HG02642 (cell line): ENCODE measurements around the gene PRKAA1.
"Not testable (repeated sequence)": the region's sequence is repeated elsewhere in the genome, so short reads cannot be mapped to it uniquely, and the experiment has no call there.

Experiments
- ATAC-seq: cut with Tn5 transposase; IDR thresholded peaks from one replicate; pipeline ENCODE4 v1.9.1; 2021; ENCODE audit warnings: mild to moderate bottlenecking; ENCODE audit not compliant: unreplicated experiment, poor library complexity

PRKAA1 gene

DNA sequence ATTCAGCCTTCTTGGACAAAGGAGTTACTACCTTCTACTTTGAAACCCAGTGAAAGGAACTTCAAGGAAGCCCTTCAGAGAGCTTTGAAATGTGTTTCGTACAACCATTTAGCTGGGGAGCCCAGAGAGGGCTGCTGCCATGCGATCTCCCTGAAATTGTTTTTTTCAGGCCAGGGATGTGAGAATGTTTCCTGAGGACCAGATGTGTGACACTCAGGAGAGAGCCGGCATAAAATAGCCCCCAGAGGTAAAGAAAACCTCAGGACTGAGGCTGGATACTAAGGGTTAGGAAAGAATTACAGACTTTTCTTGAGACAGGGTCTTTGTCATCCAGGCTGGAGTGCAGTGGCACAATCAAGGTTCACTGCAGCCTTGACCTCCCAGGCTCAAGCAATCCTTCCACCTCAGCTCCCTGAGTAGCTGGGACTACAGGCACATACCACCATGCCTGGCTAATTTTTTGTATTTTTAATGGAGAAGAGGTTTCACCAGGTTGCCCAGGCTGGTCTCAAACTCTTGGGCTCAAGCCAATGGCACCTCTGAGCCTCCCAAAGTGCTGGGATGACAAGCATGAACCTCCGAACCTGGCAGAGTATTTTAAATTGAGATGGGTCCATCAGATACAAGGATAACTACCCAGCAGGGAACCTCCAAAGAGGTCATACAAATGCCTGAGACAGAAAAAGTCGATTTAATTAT is 28.5 kb upstream of the PRKAA1 start:
- no peak for ATAC-seq

GRCh38 chr5:40825461-40826043 is 27.4 kb upstream of the PRKAA1 start:
- ATAC-seq: not testable (repeated sequence)

DNA sequence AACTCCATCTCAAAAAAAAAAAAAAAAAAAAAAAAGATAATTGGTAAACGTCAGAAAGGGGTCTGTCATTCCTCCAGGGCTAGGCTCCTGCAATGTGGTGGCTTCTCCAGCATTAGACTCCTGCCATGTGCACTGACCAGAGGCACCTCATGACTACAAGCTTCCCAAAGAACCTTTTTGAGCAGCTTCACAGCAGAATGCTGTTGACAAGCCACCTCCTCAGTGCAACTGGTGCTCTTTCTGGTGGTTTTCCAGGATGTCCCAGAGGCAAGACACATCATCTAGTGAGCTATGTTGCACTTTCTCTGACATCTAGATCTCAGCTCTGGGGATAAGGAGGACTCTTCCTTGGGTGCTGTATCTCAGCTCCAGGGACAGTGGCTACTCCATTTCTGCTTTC is 25.3 kb upstream of the PRKAA1 start:
- ATAC-seq: no peak

GRCh38 chr5:40813698-40814281 is 15.6 kb upstream of the PRKAA1 start:
- peak; percentile 50 for ATAC-seq

DNA sequence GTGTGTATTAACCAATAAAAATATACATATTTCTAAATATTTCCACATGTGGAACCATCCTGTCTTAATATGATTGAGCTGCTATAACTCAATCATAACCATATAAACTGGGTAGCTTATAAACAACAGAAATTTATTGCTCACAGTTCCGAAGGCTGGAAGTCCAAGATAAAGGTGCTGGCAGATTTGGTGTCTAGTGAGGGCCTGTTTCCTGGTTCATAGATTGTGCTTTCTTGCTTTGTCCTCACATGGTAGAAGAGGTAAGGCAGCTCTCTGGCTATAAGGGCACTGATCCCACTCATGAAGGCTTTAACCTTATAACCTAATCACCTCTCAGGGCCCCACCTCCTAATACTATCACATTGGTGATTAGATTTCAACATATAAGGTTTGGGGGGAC is 14.0 kb upstream of the PRKAA1 start:
- ATAC-seq: no peak

DNA sequence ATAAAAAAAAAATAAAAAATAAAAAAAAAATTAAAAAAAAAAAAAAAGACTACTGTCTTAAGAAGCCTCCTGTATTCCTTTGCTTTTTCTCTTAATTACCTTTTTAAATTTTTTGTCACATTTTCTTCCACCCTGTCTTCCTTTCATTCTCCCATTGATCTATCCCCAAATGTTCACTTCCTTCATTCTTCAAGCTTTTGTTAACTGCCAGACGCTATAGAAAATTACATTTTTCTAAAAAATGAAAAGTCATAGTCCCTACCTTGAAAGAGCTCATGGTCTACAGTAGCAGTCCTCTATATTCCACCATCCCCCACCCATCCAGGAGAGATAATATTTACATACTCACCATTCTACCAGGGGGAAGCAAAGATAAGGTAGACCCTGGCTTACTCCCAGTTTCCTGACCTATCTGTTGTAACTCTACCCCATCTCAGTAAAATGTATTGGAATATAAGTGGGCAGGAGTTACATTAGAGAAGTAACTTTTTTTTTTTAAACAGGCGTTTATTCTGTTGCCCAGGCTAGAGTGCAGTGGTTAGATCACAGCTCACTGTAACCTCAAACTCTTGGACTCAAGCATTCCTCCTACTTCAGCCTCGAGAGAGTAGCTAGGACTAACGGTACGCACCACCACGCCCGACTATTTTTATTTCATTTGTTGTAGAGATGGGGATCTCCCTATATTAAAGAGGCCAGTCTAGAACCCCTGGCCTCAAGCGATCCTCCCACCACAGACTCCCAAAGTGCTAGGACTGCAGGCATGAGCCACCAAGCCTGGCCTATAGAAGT is 3.8 kb upstream of the PRKAA1 start:
- no peak for ATAC-seq

DNA sequence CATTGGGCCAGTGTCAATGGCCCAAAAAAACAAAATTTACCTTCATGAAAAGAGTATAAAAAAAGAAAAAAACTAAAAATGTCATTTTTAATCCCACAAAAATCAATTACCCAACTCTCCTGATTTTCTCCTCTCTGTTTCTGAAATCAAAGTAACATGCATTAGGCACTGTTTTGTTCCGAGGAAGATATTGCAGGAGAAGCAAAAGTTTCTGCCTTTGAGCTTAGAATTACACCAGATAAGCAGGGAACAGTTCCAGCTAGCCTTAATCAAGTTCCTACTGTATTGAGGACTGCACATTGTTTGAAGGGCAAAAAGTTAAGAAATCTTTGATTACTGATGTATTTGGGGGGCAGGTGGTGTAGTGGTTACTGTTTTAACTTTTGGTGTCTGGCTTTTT is 1.1 kb upstream of the PRKAA1 start:
- no peak for ATAC-seq

GRCh38 chr5:40798801-40799210 is 632 bp upstream of the PRKAA1 start:
- no peak for ATAC-seq

GRCh38 chr5:40797273-40798011 is 732 bp downstream of the PRKAA1 start:
- peak; percentile 54 for ATAC-seq

GRCh38 chr5:40796487-40796889 is 1.7 kb downstream of the PRKAA1 start:
- ATAC-seq: no peak

DNA sequence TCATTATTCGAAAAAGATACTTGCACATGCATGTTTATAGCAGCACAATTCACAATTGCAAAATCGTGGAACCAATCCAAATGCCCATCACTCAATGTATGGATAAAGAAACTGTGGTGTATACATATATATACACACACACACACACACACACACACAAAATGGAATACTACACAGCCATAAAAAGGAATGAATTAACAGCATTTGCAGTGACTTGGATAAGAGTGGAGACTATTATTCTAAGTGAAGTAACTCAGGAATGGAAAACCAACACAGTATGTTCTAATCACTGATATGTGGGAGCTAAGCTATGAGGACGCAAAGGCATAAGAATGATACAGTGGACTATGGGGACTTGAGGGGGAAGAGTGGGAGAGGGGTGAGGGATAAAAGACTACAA is 3.3 kb downstream of the PRKAA1 start:
- not testable (repeated sequence) for ATAC-seq

DNA sequence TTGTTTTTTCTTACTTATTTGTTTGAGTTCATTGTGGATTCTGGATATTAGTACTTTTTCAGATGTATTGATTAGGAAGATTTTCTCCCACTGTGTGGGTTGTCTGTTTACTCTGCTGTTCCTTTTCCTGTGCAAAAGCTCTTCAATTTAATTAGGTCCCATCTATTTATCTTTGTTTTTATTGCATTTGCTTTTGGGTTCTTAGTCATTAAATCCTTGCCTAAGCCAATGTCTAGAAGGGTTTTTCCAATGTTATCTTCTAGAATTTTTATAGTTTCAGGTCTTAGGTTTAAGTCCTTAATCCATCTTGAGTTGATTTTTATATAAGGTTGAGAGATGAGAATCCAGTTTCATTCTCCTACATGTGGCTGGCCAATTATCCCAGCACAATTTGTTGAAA is 3.8 kb downstream of the PRKAA1 start:
- ATAC-seq: not testable (repeated sequence)

GRCh38 chr5:40792691-40793090 is 5.5 kb downstream of the PRKAA1 start:
- ATAC-seq: not testable (repeated sequence)

DNA sequence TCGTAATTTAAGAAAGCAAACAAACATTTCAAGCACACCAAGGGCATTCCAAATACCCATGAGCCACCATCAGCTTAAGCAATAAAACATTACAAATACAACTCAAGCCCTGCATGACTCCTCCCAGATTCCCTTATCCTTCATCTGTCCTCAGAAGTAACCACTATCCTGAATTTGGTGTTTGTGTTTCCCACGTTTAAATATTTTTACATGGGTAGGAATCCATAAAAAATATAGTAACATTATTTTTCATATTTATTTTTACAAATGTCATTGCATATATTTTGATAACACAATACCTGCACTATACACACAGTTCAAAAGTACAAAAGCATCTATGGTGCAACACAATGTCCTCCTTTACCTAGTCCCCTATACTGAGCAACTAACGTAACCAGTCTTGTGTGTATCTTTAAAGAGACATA is 6.4 kb downstream of the PRKAA1 start:
- no peak for ATAC-seq

DNA sequence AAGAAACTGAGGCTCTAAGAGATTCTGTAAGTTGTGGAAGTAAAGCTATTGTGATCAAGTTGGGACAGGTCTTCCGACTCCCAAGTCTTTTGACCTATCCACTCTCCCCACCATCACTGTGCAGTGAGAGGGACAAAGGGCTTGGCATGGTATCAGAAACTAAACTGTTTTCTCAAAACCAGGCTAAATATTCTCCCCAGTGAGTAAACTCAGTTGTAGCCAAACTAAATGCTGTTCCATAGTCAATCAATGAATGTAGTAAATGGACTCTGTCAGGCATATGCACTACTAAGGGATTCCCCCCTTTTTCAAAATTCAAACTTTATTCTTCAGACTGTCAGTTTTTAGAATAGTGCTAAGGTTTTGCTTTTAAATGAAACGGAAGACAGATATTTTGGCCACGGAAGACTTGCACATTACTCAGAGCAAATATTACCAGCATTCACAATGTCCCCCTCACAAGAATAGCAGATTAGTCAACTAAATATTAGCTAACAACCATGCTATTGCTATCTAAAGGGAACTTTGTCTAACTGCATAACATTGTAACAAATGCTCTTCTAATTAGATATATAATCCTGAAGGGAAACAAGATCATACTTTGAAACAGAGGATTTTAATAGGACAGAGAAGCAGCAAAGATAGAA is 7.1 kb downstream of the PRKAA1 start:
- ATAC-seq: no peak

- ATAC-seq: not testable (repeated sequence)
Measured at GRCh38 chr5:40788941-40789340, 9.2 kb downstream of the PRKAA1 start.

DNA sequence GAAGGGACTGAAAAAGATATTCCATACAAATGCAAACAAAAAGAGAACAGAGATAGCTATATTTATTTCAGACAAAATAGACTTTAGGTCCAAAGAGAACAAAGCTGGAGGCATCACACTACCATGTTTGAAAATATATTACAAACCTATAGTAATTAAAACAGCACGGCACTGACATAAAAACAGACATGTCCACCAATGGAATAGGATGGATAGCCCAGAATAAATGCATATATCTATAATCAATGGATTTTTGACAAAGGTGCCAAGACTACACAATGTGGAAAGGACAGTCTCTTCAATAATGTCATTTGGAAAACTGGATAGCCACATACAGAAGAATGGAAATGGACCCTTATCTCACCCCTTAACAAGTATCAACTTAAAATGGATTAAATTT is 10.2 kb downstream of the PRKAA1 start:
- ATAC-seq: no peak

DNA sequence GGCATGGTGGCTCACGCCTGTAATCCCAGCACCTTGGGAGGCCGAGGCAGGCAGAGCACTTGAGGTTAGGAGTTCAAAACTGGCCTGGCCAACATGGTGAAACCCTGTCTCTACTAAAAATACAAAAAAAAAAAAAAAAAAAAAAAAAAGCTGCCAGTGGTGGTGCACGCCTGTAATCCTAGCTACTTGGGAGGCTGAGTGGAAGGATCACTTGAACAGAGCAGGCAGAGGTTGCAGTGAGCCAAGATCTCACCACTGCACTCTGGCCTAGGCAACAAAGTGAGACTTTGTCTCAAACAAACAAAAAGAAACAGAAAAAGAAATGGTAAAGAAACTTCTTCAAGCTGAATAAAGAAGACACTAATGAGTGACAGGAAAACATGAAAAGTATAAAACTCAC is 11.5 kb downstream of the PRKAA1 start:
- not testable (repeated sequence) for ATAC-seq

DNA sequence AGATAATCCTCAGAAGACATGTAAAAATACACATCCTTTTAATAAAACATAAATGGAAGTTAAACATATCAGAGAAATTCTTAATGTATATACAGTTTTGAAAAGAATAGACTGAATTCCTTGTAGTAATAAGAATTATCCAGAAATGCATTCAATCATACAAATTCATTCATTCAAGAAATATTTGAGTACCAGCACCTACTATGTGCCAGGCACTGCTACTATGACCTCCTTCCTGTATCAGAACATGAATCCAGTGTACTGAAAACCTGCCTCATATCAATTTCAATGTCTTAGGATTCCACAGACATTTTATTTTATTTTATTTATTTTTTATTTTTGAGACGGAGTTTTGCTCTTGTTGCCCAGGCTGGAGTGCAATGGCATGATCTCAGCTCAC is 13.3 kb downstream of the PRKAA1 start:
- ATAC-seq: no peak
